GM18873 (cell line): ENCODE measurements around the gene TMC7.
A peak's percentile ranks its signal among the peaks of the same experiment; 100 is the strongest.

ENCODE experiments used
- ATAC-seq: cut with Tn5 transposase; IDR thresholded peaks from one replicate; pipeline ENCODE4 v1.9.1; 2021; ENCODE audit warnings: mild to moderate bottlenecking, moderate library complexity, moderate number of reproducible peaks; ENCODE audit not compliant: unreplicated experiment, low FRiP score

Gene TMC7

GRCh38 chr16:19086322-19087199 is 102.8 kb downstream of the TMC7 start:
- ATAC-seq, result peak; percentile 59

- ATAC-seq, result no peak
These were observed 104.7 kb downstream of the TMC7 start for GRCh38 chr16:19088341-19088916.

- no peak for ATAC-seq
These were observed 105.7 kb downstream of the TMC7 start for GRCh38 chr16:19089410-19089955.

GRCh38 chr16:19090916-19091315 is 107.2 kb downstream of the TMC7 start:
- no peak for ATAC-seq

GRCh38 chr16:19092653-19093410 is 109.1 kb downstream of the TMC7 start:
- ATAC-seq, result no peak

- no peak for ATAC-seq
These were observed 110.2 kb downstream of the TMC7 start for GRCh38 chr16:19093631-19094541.

GRCh38 chr16:19094542-19095365 is 111.0 kb downstream of the TMC7 start:
- ATAC-seq, result no peak

GRCh38 chr16:19095654-19096053 is 111.9 kb downstream of the TMC7 start:
- no peak for ATAC-seq

- ATAC-seq, result no peak
These were observed 114.4 kb downstream of the TMC7 start for GRCh38 chr16:19098173-19098572.

- ATAC-seq, result no peak
These were observed 118.6 kb downstream of the TMC7 start for GRCh38 chr16:19102187-19102872.

GRCh38 chr16:19104607-19105006 is 120.9 kb downstream of the TMC7 start:
- ATAC-seq, result no peak

- ATAC-seq, result no peak
These were observed 121.4 kb downstream of the TMC7 start for GRCh38 chr16:19105131-19105530.

GRCh38 chr16:19105891-19106624 is 122.3 kb downstream of the TMC7 start:
- no peak for ATAC-seq

GRCh38 chr16:19106625-19107020 is 122.9 kb downstream of the TMC7 start:
- no peak for ATAC-seq

- ATAC-seq, result no peak
These were observed 124.9 kb downstream of the TMC7 start for GRCh38 chr16:19108409-19109287.

GRCh38 chr16:19109288-19109664 is 125.5 kb downstream of the TMC7 start:
- no peak for ATAC-seq
